CD4-positive, CD25-positive, alpha-beta regulatory T cell (primary cell): ENCODE measurements around the gene SPINK13. TPM values are rescaled to one million over a fixed set of nuclear protein-coding genes. Genes with fewer than 3 reads are reported as not detected.
"Not testable (repeated sequence)": the region's sequence is repeated elsewhere in the genome, so short reads cannot be mapped to it uniquely, and the experiment has no call there.

Experiments used
- ATAC-seq, 2 donors: fragments of 150-1000 bp; cut with Tn5 transposase; one replicate each; pipeline ENCODE4 v1.10.0; 2021; ENCODE audit warnings: low read depth in 2 of 2, moderate number of reproducible peaks in 2 of 2, moderate library complexity in 1 of 2
- DNase-seq, 3 donors: peaks; one replicate each; pipeline versions ENCODE4 v3.0.0 to v3.0.0-alpha.2; 2012 to 2022; ENCODE audit warnings: mixed read lengths in 1 of 3
- H3K27ac ChIP-seq: one replicate; pipeline ENCODE4 v1.7.0; 2013; ENCODE audit warnings: mild to moderate bottlenecking, low read length; ENCODE audit not compliant: insufficient read depth, poor library complexity, severe bottlenecking
- H3K27me3 ChIP-seq: one replicate; pipeline ENCODE4 v1.7.0; 2013; ENCODE audit warnings: low read length; ENCODE audit not compliant: control insufficient read depth, insufficient read depth
- H3K36me3 ChIP-seq: one replicate; pipeline ENCODE4 v1.7.0; 2013; ENCODE audit warnings: mild to moderate bottlenecking, low read length, moderate library complexity; ENCODE audit not compliant: control insufficient read depth, insufficient read depth
- H3K4me1 ChIP-seq: 2 replicates; pipeline ENCODE4 v1.7.0; 2013; ENCODE audit warnings: mild to moderate bottlenecking, low read length; ENCODE audit not compliant: insufficient read depth, control insufficient read depth, poor library complexity, severe bottlenecking
- H3K4me3 ChIP-seq: one replicate; pipeline ENCODE4 v1.7.0; 2013; ENCODE audit warnings: low read depth, mild to moderate bottlenecking, low read length, moderate library complexity
- H3K9me3 ChIP-seq, 2 experiments: 1 replicate in 1 of 2; 2 replicates in 1 of 2; pipeline ENCODE4 v1.7.0; 2013; ENCODE audit warnings: low read length in 2 of 2, mild to moderate bottlenecking in 1 of 2, moderate library complexity in 1 of 2; ENCODE audit not compliant: control insufficient read depth in 2 of 2
- H3K27ac Mint-ChIP-seq, 3 donors: one replicate each; pipeline ENCODE4 v1.8.0; 2020 to 2022; ENCODE audit warnings: mild to moderate bottlenecking in 3 of 3, mixed read lengths in 3 of 3, moderate library complexity in 2 of 3
- H3K27me3 Mint-ChIP-seq: one replicate; pipeline ENCODE4 v1.8.0; 2022; ENCODE audit warnings: mild to moderate bottlenecking, mixed read lengths
- H3K36me3 Mint-ChIP-seq: one replicate; pipeline ENCODE4 v1.8.0; 2020; ENCODE audit warnings: mixed read lengths
- H3K4me1 Mint-ChIP-seq, 4 donors: one replicate each; pipeline ENCODE4 v1.8.0; 2020 to 2022; ENCODE audit warnings: mixed read lengths in 4 of 4, mild to moderate bottlenecking in 1 of 4
- H3K4me3 Mint-ChIP-seq, 4 donors: one replicate each; pipeline ENCODE4 v1.8.0; 2020 to 2022; ENCODE audit warnings: mild to moderate bottlenecking in 4 of 4, mixed read lengths in 4 of 4, moderate library complexity in 3 of 4
- H3K9me3 Mint-ChIP-seq, 7 donors: one replicate each; pipeline ENCODE4 v1.8.0; 2020 to 2022; ENCODE audit warnings: mixed read lengths in 7 of 7, mild to moderate bottlenecking in 3 of 7, moderate library complexity in 2 of 7
- polyA plus RNA-seq, 4 donors: library from polyadenylated mRNA; unstranded; fragments of 300-500 nt; fragmentation: Illumina TruSeq; gene quantifications; one replicate each; pipeline ENCODE4 v1.2.3, GENCODE V29; 2021
- total RNA-seq: library from RNA; stranded (reverse); gene quantifications from one replicate; pipeline ENCODE4 v1.2.3, GENCODE V29; 2022

Gene SPINK13
- total and polyA plus RNA-seq, 5 donors from 2014 or later: not detected

GRCh38 chr5:148281336-148281735 lies 12.7 kb downstream of the SPINK13 start:
- H3K9me3 ChIP-seq, H3K4me3 Mint-ChIP-seq, ATAC-seq, H3K27ac Mint-ChIP-seq, H3K27ac ChIP-seq, H3K4me1 Mint-ChIP-seq, H3K27me3 Mint-ChIP-seq, H3K4me3 ChIP-seq, H3K36me3 ChIP-seq, H3K36me3 Mint-ChIP-seq, H3K4me1 ChIP-seq, DNase-seq, H3K27me3 ChIP-seq: not testable (repeated sequence)
- H3K9me3 Mint-ChIP-seq: peaks cover 0 to 25% (median 12%) of the 10 kb centered on the region in 7 donors

GRCh38 chr5:148290271-148291195 lies 21.9 kb downstream of the SPINK13 start:
- Mint-ChIP-seq H3K9me3 (no peaks in the 10 kb centered on the region), H3K4me1 (no peaks in the 10 kb centered on the region), H3K4me3 (no peak overlapping the region), H3K36me3 (no peaks in the 10 kb centered on the region), H3K27me3 (peaks cover 6% of the 10 kb centered on the region), H3K27ac (no peak overlapping the region)
- Histone ChIP-seq H3K36me3 (no peaks in the 10 kb centered on the region), H3K4me1 (no peaks in the 10 kb centered on the region), H3K27ac (no peak overlapping the region), H3K4me3 (no peak overlapping the region), H3K9me3 (no peaks in the 10 kb centered on the region), H3K27me3 (no peaks in the 10 kb centered on the region)
- ATAC-seq: no peak
- DNase-seq: peak in 2 of 3 donors; percentile 1 to 10

DNA sequence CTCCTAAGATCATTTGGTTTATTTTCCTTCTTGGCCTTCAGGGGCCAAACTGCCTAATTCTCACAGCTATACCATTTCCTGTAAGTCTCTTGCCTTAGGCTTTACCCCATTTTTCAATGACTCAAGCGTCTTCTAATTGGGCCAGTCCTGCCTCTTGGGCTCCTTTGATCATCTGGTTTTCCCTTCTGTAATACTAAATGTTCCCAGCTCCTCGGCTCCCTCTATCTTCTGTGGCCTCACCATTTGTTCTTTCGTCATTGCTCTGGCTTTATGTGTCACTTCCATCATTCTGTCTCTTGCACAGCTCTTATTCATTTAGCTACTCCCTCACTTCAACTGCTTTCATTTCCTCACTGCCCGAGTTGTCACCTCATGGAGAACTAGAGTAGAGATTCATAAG lies 29.1 kb downstream of the SPINK13 start:
- no peaks in the 10 kb centered on the region for H3K9me3 ChIP-seq
- no peak overlapping the region for H3K4me3 ChIP-seq
- Mint-ChIP-seq H3K36me3 (no peaks in the 10 kb centered on the region), H3K27me3 (no peaks in the 10 kb centered on the region), H3K27ac (no peak overlapping the region), H3K4me3 (no peak overlapping the region), H3K9me3 (no peaks in the 10 kb centered on the region), H3K4me1 (peaks cover 0 to 16% (median 7%) of the 10 kb centered on the region in 4 donors)
- DNase-seq (no peak), ATAC-seq (no peak)
- H3K27me3 ChIP-seq: no peaks in the 10 kb centered on the region
- no peaks in the 10 kb centered on the region for H3K4me1 ChIP-seq
- no peaks in the 10 kb centered on the region for H3K36me3 ChIP-seq
- H3K27ac ChIP-seq: no peak overlapping the region

GRCh38 chr5:148306446-148306845 lies 37.9 kb downstream of the SPINK13 start:
- H3K4me3 Mint-ChIP-seq: no peak overlapping the region
- peaks cover 0 to 6% (median 2%) of the 10 kb centered on the region in 4 donors for H3K4me1 Mint-ChIP-seq
- no peak for DNase-seq
- H3K9me3 Mint-ChIP-seq: peaks cover 0 to 13% (median 7%) of the 10 kb centered on the region in 7 donors
- H3K27me3 ChIP-seq: no peaks in the 10 kb centered on the region
- H3K36me3 ChIP-seq: no peaks in the 10 kb centered on the region
- H3K4me3 ChIP-seq: no peak overlapping the region
- no peak overlapping the region for H3K27ac Mint-ChIP-seq
- ATAC-seq: no peak
- H3K4me1 ChIP-seq: no peaks in the 10 kb centered on the region
- H3K27ac ChIP-seq: no peak overlapping the region
- no peaks in the 10 kb centered on the region for H3K36me3 Mint-ChIP-seq
- H3K27me3 Mint-ChIP-seq: peaks cover 4% of the 10 kb centered on the region
- H3K9me3 ChIP-seq: no peaks in the 10 kb centered on the region

GRCh38 chr5:148309019-148309418 lies 40.4 kb downstream of the SPINK13 start:
- no peaks in the 10 kb centered on the region for H3K4me1 ChIP-seq
- H3K9me3 ChIP-seq: no peaks in the 10 kb centered on the region
- Mint-ChIP-seq H3K4me3 (no peak overlapping the region), H3K9me3 (peaks cover 0 to 13% (median 7%) of the 10 kb centered on the region in 7 donors), H3K27me3 (peaks cover 8% of the 10 kb centered on the region), H3K36me3 (no peaks in the 10 kb centered on the region), H3K4me1 (no peaks in the 10 kb centered on the region), H3K27ac (no peak overlapping the region)
- no peak for ATAC-seq
- H3K4me3 ChIP-seq: no peak overlapping the region
- no peak for DNase-seq
- H3K27ac ChIP-seq: no peak overlapping the region
- no peaks in the 10 kb centered on the region for H3K36me3 ChIP-seq
- H3K27me3 ChIP-seq: no peaks in the 10 kb centered on the region

DNA sequence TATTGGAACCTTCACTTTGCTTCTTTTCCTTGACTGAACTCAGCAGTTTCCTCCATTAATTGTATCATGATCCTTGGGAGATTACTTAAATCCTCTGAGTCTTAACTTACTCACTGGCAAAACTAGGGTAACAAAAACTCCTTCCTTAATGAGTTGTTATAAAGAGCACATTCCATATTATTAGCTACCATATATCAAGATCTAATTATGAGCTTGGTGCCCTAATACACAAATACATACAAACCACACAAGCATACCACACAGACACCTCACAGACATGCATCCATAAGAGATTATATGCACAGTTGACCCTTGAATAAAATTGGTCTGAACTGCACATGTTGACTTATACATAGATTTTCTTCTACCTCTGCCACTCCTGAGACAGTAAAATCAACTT lies 41.2 kb downstream of the SPINK13 start:
- ATAC-seq: no peak

DNA sequence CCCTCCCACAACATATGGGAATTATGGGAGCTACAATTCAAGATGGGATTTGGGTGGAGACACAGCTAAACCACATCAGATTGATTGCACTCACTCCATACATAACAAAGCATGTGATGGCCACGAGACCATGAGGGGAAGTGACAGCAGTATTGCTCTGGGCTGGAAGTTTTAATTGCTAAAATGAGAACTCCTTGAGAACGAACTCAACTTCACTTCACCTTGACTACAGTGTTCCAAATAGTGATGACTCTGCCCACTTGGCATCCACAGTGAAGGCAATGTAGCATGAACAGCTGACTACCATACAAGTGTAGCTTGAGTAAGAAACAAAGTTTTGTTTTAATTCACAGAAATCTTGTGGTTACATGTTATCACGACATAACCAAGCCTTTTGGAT lies 42.9 kb downstream of the SPINK13 start:
- H3K9me3 ChIP-seq: no peaks in the 10 kb centered on the region
- no peak overlapping the region for H3K27ac ChIP-seq
- no peaks in the 10 kb centered on the region for H3K4me1 ChIP-seq
- no peaks in the 10 kb centered on the region for H3K27me3 ChIP-seq
- H3K4me3 ChIP-seq: no peak overlapping the region
- Mint-ChIP-seq H3K36me3 (no peaks in the 10 kb centered on the region), H3K27me3 (peaks cover 8% of the 10 kb centered on the region), H3K9me3 (peaks cover 0 to 13% (median 7%) of the 10 kb centered on the region in 7 donors), H3K4me1 (no peaks in the 10 kb centered on the region), H3K27ac (no peak overlapping the region), H3K4me3 (no peak overlapping the region)
- no peaks in the 10 kb centered on the region for H3K36me3 ChIP-seq
- no peak for ATAC-seq
- no peak for DNase-seq

More for the DNA sequence above, 41.2 kb downstream of the SPINK13 start:
- no peak for DNase-seq
- H3K27ac ChIP-seq: no peak overlapping the region
- Mint-ChIP-seq H3K4me3 (no peak overlapping the region), H3K4me1 (no peaks in the 10 kb centered on the region), H3K27ac (no peak overlapping the region), H3K27me3 (peaks cover 8% of the 10 kb centered on the region), H3K36me3 (no peaks in the 10 kb centered on the region), H3K9me3 (peaks cover 0 to 13% (median 7%) of the 10 kb centered on the region in 7 donors)
- no peak overlapping the region for H3K4me3 ChIP-seq
- no peaks in the 10 kb centered on the region for H3K9me3 ChIP-seq
- H3K4me1 ChIP-seq: no peaks in the 10 kb centered on the region
- no peaks in the 10 kb centered on the region for H3K27me3 ChIP-seq
- no peaks in the 10 kb centered on the region for H3K36me3 ChIP-seq

DNA sequence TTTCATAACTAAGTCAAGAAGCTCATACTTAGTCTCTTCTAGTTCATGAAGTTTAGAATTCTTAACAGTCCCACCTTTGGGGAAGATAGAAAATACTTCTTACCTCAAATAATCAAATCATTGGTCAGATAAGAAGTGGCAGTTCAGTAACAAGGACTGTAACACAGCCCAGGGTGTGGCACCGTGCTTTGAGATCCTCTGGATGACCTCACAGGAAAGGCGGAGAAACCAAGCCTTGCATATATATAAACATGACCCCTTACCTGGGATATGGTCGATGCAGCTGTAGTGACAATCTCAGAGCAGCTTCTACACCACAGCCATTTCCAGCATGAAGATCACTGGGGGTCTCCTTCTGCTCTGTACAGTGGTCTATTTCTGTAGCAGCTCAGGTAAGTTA lies 43.6 kb downstream of the SPINK13 start, which contains the start of gene SPINK7:
Gene SPINK7 (plus strand): TSS at position 271 of the 400 bp plus-strand sequence. CDS start 61 bp downstream, at position 332.
- Histone ChIP-seq H3K36me3 (no peaks in the 10 kb centered on the region), H3K4me3 (no peak within 1 kb of the TSS), H3K27ac (no peak within 1 kb of the TSS), H3K9me3 (no peaks in the 10 kb centered on the region), H3K4me1 (no peaks in the 10 kb centered on the region), H3K27me3 (no peaks in the 10 kb centered on the region)
- ATAC-seq (no peak), DNase-seq (no peak)
- Mint-ChIP-seq H3K27ac (no peak within 1 kb of the TSS), H3K4me1 (no peaks in the 10 kb centered on the region), H3K4me3 (no peak within 1 kb of the TSS), H3K9me3 (peaks cover 0 to 13% (median 7%) of the 10 kb centered on the region in 7 donors), H3K27me3 (peaks cover 8% of the 10 kb centered on the region), H3K36me3 (no peaks in the 10 kb centered on the region)
